ENCODE results near the gene PELI3.

PELI3 gene

DNA sequence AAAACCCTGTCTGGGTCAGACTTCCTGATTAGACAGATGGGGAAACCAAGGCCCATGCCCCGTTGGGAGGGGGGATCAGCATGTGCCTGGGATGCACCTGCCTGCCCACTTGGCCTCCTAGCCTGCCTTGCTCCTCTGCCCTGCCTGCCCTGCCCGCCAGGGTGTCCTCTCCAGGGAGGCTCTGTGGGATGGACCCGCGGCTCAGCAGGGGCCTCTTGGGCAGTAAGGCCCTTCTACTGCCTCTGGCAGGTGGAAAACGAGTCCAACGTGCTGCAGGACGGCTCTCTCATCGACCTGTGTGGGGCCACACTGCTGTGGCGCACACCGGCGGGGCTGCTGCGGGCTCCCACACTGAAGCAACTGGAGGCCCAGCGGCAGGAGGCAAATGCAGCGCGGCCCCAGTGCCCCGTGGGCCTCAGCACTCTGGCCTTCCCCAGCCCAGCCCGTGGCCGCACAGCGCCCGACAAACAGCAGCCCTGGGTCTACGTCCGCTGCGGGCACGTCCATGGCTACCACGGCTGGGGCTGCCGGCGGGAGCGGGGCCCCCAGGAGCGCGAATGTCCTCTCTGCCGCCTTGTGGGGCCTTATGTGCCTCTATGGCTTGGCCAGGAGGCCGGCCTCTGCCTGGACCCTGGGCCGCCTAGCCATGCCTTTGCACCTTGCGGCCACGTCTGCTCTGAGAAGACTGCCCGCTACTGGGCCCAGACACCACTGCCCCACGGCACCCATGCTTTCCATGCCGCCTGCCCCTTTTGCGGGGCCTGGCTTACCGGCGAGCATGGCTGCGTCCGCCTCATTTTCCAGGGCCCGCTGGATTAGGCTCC lies 8.9 kb downstream of the PELI3 start:
- no peak for DNase-seq (ENCODE audit: low read depth in 2 of 2)

DNA sequence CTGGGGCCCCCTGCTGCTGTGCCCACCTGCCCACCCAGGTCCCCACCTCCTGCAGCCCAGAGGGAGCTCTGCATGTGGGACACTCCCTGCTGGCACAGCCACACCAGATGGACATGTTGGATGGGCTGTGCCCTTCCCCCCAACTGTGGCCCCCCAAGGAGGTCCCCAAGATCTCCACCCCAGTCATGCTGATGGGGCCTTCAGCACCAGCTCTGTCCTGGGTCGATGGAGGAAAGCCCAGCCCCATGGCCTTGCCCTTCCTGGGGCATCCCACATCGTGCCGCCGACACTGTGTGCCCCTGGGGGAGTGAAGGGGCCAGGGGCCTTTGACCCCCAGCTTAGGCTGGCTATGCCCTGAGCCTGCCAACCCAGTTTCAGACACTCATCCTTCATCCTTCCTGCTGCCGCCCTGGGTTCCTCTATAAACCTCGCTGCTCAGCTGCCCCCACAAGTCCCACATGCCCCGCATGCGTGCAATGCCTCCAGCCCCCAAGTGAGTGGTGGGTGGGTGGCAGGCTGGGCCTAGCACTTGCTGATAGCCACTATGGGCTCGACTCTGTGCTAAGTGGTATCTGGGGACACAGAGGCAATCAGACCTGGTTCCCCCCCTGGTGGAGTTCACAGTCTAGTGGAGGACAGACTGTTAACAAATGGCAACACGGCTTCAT lies 9.6 kb downstream of the PELI3 start:
- DNase-seq (ENCODE audit: low read depth in 2 of 2): no peak

- DNase-seq (ENCODE audit: low read depth in 2 of 2): no peak
Measured at GRCh38 chr11:66476841-66477251, 10.1 kb downstream of the PELI3 start.

DNA sequence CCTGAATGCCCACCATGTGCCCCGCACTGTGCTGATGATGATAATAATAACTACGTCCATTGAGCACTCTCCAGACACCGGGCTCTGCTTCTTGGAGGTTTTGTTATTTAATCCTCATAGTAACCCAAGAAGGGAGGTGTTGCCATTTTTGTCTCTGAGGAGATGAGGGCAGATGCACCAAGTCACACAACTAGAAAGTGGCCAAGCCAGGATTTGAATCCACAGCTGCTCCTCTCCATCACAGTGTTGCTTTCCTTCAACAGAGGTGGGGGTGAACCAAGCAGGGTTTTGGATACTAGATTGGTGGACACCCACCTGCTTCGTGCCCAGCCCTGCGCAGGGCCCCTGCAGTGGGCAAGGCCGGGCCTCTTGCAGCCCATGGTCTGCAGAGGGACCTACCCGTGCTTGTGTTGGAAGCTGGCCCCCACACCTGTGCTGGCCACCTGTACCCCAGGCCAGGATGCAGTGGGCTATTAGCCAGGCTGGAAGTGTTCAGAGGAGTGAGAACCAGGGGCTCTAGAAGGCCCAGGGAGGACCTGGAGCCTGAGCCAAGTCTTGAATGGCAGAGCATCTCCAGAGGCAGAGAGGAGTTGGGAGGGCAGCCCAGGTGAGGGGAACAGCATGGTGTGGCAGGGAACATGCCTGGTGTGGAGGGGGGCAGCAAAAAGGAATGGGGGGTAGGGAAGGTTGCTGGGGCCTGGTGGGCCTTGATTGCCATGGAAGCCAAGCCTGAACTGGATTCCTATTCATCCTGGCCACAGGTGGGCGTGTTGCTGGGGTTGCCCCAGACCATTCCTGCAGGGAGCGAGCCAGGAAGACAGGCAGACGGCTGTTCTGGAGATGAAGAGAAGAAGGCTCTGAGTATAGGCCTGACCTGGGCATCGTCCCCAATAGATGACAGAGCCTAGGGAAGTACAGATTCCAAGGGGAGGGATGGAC lies 10.8 kb downstream of the PELI3 start:
- DNase-seq (ENCODE audit: low read depth in 2 of 2): no peak

GRCh38 chr11:66478729-66479393 lies 12.2 kb downstream of the PELI3 start:
- DNase-seq (ENCODE audit: low read depth in 2 of 2): no peak

- DNase-seq (ENCODE audit: low read depth in 2 of 2): no peak
Measured at GRCh38 chr11:66479394-66480116, 12.8 kb downstream of the PELI3 start.

DNA sequence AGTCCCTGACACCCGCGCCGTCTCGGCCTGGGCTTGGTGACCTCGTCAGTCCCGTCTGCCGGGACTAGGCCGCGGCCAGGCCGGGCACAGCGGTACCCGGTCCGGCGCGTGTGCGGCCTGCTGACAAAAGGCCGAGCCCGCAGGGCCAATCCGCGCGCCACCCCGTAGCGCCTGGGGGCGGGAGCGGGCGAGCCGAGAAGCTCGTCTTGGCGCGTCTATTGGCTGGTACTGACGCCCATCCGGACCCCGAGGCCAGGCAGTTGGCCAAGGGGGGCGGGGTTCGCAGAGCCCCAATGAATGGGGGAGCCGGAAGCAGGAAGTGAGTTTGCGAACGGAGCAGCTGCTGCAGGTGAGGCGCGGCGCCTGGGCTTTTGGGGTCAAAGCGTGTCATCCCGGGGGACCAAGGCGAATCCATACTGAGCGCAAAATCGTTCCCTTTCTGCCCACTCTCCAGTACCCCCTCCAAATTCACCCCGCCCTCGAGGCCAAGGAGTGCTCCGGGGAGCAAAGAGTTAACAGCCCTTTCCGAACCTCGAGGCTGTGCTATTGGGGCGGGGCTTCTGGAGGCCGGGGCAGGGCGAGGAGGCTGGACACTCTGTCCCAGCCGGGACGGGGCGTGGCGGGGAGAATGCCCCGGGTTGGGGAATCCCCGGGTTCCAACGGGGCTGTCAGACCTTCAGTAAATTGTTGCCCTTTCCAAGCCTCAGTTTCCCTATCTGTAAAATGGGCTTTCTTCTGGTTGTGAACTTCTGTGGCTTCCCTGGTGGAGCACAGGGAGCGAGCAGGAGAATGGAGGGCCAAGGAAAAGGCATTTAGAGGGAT lies 13.6 kb downstream of the PELI3 start, which contains the start of gene DPP3:
TSS of gene DPP3 (plus strand) at position 318 of the 822 bp plus-strand sequence. CDS start 1,767 bp downstream, outside the sequence.
- DNase-seq (ENCODE audit: low read depth in 2 of 2): peak; percentile 96 to 98

GRCh38 chr11:66484806-66485380 lies 18.2 kb downstream of the PELI3 start:
- no peak for DNase-seq (ENCODE audit: low read depth in 2 of 2)

DNA sequence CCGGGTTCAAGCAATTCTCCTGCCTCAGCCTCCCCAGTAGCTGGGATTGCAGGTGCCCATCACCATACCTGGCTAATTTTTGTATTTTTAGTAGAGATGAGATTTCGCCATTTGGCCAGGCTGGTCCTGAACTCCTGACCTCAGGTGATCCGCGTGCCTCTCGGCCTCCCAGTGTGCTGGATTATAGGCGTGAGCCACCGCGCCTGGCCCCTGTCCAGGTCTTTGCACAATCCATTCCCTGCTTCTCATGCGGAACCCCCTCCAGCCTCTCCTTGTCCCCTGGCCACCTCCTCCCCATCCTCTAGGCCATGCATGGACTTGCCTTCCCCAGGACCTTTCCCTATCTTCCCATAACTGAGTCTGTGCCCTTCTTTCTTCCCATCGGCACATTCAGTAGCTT lies 22.3 kb downstream of the PELI3 start:
- no peak for DNase-seq (ENCODE audit: low read depth in 2 of 2)

DNA sequence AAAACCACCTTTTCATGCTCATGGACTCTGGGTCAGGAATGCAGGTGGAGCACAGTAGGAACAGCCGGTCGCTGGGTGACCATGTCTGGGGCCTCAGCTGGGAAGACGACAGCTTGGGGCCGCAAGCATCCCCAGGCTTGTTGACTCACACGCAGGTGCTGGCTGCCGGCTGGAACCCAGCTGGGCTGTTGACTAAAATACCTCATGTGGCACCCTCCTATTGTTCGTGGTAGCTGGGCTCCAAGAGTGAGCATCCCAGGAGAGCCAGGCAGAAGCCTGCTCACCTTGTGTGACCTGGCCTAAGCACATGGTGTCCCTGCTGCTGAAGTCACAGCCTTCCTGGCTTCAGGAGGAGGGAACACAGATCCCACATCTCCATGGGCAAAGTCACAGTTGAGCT lies 22.9 kb downstream of the PELI3 start:
- DNase-seq (ENCODE audit: low read depth in 2 of 2): no peak

GRCh38 chr11:66491315-66491935 lies 24.7 kb downstream of the PELI3 start:
- no peak for DNase-seq (ENCODE audit: low read depth in 2 of 2)

GRCh38 chr11:66492161-66492865 lies 25.6 kb downstream of the PELI3 start:
- no peak for DNase-seq (ENCODE audit: low read depth in 2 of 2)

DNA sequence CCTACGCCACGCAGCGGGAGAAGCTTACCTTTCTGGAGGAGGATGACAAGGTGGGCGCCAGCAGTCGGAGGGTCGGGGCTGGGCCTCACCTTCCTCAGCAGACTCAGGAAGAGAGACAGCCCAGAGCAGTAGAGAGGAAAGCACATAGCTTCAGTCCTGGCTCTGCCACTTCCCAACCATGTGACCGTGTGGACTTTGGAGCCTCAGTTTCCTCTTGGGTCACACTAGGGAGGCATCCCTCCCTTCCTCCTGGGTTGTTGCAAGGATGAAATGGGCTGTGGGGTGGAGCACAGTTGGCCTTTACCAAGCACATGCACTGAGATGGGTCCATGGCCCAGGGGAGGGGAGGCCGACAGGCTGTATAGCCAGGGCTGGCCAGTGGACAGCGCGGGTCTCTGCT lies 26.4 kb downstream of the PELI3 start:
- no peak for DNase-seq (ENCODE audit: low read depth in 2 of 2)

DNA sequence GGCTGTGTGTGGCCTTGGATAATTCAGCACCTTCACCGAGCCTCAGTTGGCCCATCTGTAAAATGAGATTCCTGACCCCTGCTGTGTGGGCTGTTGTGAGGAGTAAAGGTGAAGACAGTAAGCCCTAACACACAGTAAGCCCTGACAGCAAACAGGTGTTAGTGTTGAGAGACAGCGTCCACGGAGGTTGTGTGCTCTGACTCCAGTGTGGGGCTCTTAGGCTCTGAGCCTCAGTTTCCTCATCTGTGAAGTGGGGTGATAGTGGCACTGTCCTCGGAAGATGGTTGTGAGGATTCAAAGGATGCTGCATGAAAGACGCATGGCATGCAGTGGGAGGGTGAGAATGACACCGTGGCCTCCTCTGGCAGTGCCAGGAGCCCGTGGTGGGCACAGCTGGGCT lies 27.8 kb downstream of the PELI3 start:
- DNase-seq (ENCODE audit: low read depth in 2 of 2): no peak

- DNase-seq (ENCODE audit: low read depth in 2 of 2): no peak
Measured at GRCh38 chr11:66494935-66495334, 28.2 kb downstream of the PELI3 start.

GRCh38 chr11:66495401-66495854 lies 28.7 kb downstream of the PELI3 start:
- no peak for DNase-seq (ENCODE audit: low read depth in 2 of 2)

GRCh38 chr11:66497206-66497605 lies 30.5 kb downstream of the PELI3 start:
- DNase-seq (ENCODE audit: low read depth in 2 of 2): no peak

DNA sequence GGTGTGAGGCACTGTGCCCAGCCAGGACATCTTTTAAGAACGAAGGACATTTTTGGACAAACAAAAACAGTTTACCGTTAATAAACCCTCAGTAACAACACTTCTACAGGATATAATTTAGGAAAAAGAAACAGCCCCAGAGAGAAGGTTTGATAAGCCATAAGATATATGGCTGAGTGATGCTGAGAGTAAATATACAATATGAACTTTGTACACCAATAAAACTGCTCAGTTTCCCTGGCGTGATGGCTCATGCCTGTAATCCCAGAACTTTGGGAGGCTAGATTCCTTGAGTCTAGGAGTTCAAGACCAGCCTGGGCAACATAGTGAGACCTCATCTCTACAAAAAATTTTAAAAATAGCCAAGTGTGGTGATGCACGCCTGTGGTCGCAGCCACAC lies 31.8 kb downstream of the PELI3 start:
- no peak for DNase-seq (ENCODE audit: low read depth in 2 of 2)
